Stomach (tissue), 4 donors: ENCODE data around the gene COX8A.

Experiments
- CTCF ChIP-seq, 7 experiments: fragments of 450-650 bp in 4 of 7; fragments of 200-600 bp in 3 of 7; sonication (generic) in 3 of 7; IDR thresholded peaks; one replicate each; pipeline ENCODE4 v1.5.1; 2016 to 2019; ENCODE audit warnings: antibody characterized with exemption in 7 of 7, control low read depth in 2 of 7, mild to moderate bottlenecking in 1 of 7
- EP300 ChIP-seq: sonication (generic); formaldehyde crosslinking; IDR thresholded peaks from one replicate; pipeline ENCODE4 v1.6.1; 2017; ENCODE audit warnings: antibody characterized with exemption
- POLR2A ChIP-seq, 4 donors: fragments of 450-650 bp; IDR thresholded peaks; one replicate each; pipeline ENCODE4 v1.6.1; 2016; ENCODE audit warnings: antibody characterized with exemption in 4 of 4, control low read depth in 2 of 4, mild to moderate bottlenecking in 1 of 4, moderate library complexity in 1 of 4
- POLR2AphosphoS5 ChIP-seq, 3 donors: sonication (generic); formaldehyde crosslinking; IDR thresholded peaks; one replicate each; pipeline ENCODE4 v1.6.1; 2016; ENCODE audit warnings: antibody characterized with exemption in 3 of 3

GRCh38 chr11:64008914-64009633 lies 34.7 kb downstream of the COX8A start:
- TF ChIP-seq POLR2AphosphoS5 (IDR thresholded peaks at IDR 0.05) (no peak), CTCF (IDR thresholded peaks at IDR 0.05) (no peak), POLR2A (IDR thresholded peaks at IDR 0.05) (no peak), EP300 (no peak)
